Ovary (tissue), 9 donors: ENCODE measurements around the gene ABHD4. TPM values are rescaled to one million over a fixed set of nuclear protein-coding genes. Genes with fewer than 3 reads are reported as not detected.

Source experiments
- DNase-seq, 5 donors: peaks; one replicate each; pipeline ENCODE4 v3.0.0-alpha.2; 2019 to 2020
- H3K27ac ChIP-seq, 2 donors: fragments of 200-600 bp; one replicate each; pipeline versions ENCODE4 v1.5.1 to v1.8.0; 2019 to 2022
- H3K27me3 ChIP-seq: fragments of 200-600 bp; one replicate; pipeline ENCODE4 v1.8.0; 2022
- H3K36me3 ChIP-seq: fragments of 200-600 bp; sonication (generic); one replicate; pipeline ENCODE4 v1.5.1; 2019
- H3K4me1 ChIP-seq: one replicate; pipeline ENCODE4 v1.8.1; 2013; ENCODE audit warnings: mild to moderate bottlenecking, moderate library complexity; ENCODE audit not compliant: insufficient read depth
- H3K4me3 ChIP-seq: fragments of 200-600 bp; sonication (generic); one replicate; pipeline ENCODE4 v1.5.1; 2017
- H3K9me3 ChIP-seq, 2 donors: fragments of 200-600 bp in 1 of 2; sonication (generic) in 1 of 2; one replicate each; pipeline versions ENCODE4 v1.5.1 to v1.8.1; 2013 to 2019; ENCODE audit warnings: mild to moderate bottlenecking in 1 of 2, moderate library complexity in 1 of 2
- EP300 ChIP-seq: sonication (generic); formaldehyde crosslinking; IDR thresholded peaks from one replicate; pipeline ENCODE4 v1.6.1; 2017; ENCODE audit warnings: antibody characterized with exemption
- POLR2A ChIP-seq: fragments of 450-650 bp; IDR thresholded peaks from one replicate; pipeline ENCODE4 v1.6.1; 2017; ENCODE audit warnings: antibody characterized with exemption, mild to moderate bottlenecking, moderate library complexity
- whole genome bisulfite sequencing, 3 donors: extraction: QIAGEN DNeasy Blood & Tissue Kit in 1 of 3; methylation state at CpG; one replicate each; pipeline versions ENCODE4 v1.1.5 to v1.1.7; 2013 to 2017; 5-methylcytosine and 5-hydroxymethylcytosine counted together
- intact Hi-C, 4 donors: fragments of 100-400 bp; cut with DNase I; formaldehyde crosslinking; loops; one replicate each; pipeline versions ENCODE4 v1.11.0 to v1.15.1; 2022 to 2023
- polyA plus RNA-seq, 2 donors: library from polyadenylated mRNA; stranded (reverse); fragments of 200-250 nt in 1 of 2; fragments of 350-450 nt in 1 of 2; fragmentation: Illumina TruSeq in 1 of 2; extraction: RNeasy Lipid Tissue Mini Kit (QIAGEN cat#74804) in 1 of 2; gene quantifications; one replicate each; pipeline ENCODE4 v1.2.3, GENCODE V29; 2013 to 2014
- total RNA-seq, 7 donors: library from RNA; depleted of rRNA in 2 of 7; stranded (reverse); fragments of >200 nt in 2 of 7; fragmentation: NEBNext Ultra II Directional in 3 of 7; extraction: Animal tissue kit (Norgen Biotek cat#: 25700) in 3 of 7; gene quantifications; one replicate each; pipeline versions ENCODE4 v1.1.0 to v1.2.4, GENCODE V29; 2016 to 2023
- TF ChIP-seq, protein P1 (sequence below), 3 donors: fragments of 450-650 bp in 2 of 3; fragments of 200-600 bp in 1 of 3; IDR thresholded peaks; one replicate each; pipeline versions ENCODE4 v1.5.1 to v1.8.0; 2016 to 2022; ENCODE audit warnings: antibody characterized with exemption in 3 of 3, mild to moderate bottlenecking in 1 of 3
- donor health status: DM: no; HTN: no; CAD: no; lungs with moderate emphysema.
- donor health status: DM: no; HTN: no; CAD: no.
- donor health status: Bipolar disorder and iron deficiency.
- donor health status: DM: yes; HTN: yes; CAD: no.
- donor health status: DM: no; HTN: no; CAD: no.
- donor health status: DM: yes; HTN: yes; CAD: no.

The ABHD4 gene
- total and polyA plus RNA-seq, 9 donors, result 5.6 to 64.0 (median 18.8) TPM

DNA sequence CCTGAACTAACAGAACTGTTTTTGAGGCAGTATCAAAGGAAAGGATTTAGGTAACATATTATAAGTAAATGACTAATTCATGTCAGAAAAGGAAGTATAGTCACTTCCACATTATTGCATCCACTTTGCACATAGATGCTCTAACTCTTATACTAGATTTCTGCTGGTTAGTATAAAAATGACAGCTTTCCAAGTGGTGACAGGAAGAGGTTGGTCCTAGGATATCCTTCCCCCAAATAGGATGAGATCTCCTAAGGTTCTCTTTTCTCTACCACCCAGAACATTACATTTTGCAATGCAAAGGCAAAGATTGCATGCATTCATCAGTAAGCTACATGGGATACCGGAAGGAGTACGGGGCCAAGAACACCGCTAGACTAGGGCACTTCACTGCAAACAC, 24.3 kb upstream of the ABHD4 start:
- intact Hi-C loops, result loop anchor here in 1 of 4 donors (10.0 kb wide), 1 partner anchor 251 kb away; the partner anchor contains the start of gene MRPL52
- WGBS, 3 donors, result 96 to 99% (median 98%) methylated on average over 3 of the region's 3 CpGs

DNA sequence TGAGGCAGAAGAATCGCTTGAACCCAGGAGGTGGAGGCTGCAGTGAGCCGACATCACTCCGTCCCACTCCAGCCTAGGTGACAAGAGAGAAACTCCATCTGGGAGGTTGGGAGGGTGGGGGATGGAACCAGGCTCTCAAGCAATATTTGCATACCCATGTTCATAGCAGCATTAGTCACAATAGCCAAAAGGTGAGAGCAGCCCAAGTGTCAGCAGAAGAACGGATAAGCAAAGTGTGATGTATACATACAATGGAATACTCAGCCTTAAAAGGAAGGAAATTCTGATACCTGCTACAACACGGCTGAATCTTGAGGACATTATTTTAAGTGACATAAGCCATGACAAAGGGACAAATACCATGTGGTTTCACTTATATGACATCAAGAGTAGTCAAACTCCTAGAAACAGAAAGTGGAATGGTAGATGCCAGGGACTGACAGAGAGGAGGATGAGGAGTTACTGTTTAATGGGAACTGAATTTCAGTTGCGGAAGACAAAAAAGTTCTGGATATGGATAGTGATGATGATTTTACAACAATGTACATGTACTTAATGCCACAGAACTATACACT, 20.7 kb upstream of the ABHD4 start:
- Histone ChIP-seq H3K27ac (no peak overlapping the region), H3K9me3 (no peaks in the 10 kb centered on the region), H3K4me1 (peaks cover 6% of the 10 kb centered on the region), H3K27me3 (no peaks in the 10 kb centered on the region), H3K36me3 (no peaks in the 10 kb centered on the region), H3K4me3 (no peak overlapping the region)
- 78 to 85% (median 80%) methylated on average over 6 of the region's 6 CpGs for WGBS, 3 donors
- TF ChIP-seq, protein P1, sequence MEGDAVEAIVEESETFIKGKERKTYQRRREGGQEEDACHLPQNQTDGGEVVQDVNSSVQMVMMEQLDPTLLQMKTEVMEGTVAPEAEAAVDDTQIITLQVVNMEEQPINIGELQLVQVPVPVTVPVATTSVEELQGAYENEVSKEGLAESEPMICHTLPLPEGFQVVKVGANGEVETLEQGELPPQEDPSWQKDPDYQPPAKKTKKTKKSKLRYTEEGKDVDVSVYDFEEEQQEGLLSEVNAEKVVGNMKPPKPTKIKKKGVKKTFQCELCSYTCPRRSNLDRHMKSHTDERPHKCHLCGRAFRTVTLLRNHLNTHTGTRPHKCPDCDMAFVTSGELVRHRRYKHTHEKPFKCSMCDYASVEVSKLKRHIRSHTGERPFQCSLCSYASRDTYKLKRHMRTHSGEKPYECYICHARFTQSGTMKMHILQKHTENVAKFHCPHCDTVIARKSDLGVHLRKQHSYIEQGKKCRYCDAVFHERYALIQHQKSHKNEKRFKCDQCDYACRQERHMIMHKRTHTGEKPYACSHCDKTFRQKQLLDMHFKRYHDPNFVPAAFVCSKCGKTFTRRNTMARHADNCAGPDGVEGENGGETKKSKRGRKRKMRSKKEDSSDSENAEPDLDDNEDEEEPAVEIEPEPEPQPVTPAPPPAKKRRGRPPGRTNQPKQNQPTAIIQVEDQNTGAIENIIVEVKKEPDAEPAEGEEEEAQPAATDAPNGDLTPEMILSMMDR (IDR thresholded peaks at IDR 0.05), result no peak
- no peak for TF ChIP-seq EP300
- TF ChIP-seq POLR2A, result no peak
- no peak for DNase-seq
- intact Hi-C loops, result loop anchor here in 1 of 4 donors (10.0 kb wide), 1 partner anchor 247 kb away; the partner anchor contains the start of gene MRPL52

More for the DNA sequence above, 24.3 kb upstream of the ABHD4 start:
- TF ChIP-seq, protein P1 (IDR thresholded peaks at IDR 0.05), result no peak
- no peak for TF ChIP-seq POLR2A
- Histone ChIP-seq H3K4me1 (no peaks in the 10 kb centered on the region), H3K4me3 (no peak overlapping the region), H3K9me3 (no peaks in the 10 kb centered on the region), H3K27me3 (no peaks in the 10 kb centered on the region), H3K36me3 (no peaks in the 10 kb centered on the region), H3K27ac (no peak overlapping the region)
- no peak for DNase-seq

DNA sequence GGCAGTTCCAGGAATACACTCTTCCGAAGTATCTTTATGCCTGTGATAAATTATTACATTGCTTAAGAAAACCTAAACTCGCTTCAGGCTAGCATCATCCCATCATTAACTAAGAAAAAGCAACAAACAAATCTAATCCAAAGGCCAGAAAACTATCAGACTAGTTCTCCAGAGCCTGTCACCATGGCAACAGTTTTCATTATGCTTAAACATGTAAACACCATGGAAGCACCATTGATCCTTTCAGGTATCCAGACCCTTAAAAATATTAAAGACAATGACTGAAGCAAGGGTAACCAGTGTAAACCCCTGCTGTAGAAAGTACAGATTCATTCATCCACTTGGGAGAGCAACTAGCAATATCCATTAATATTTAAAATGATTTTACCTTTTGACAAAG, 18.9 kb upstream of the ABHD4 start:
- intact Hi-C loops, result loop anchor here in 1 of 4 donors (10.0 kb wide), 1 partner anchor 246 kb away; the partner anchor contains the start of gene MRPL52
- Histone ChIP-seq H3K36me3 (no peaks in the 10 kb centered on the region), H3K4me1 (peaks cover 6% of the 10 kb centered on the region), H3K27ac (no peak overlapping the region), H3K27me3 (no peaks in the 10 kb centered on the region), H3K9me3 (no peaks in the 10 kb centered on the region), H3K4me3 (no peak overlapping the region)
- TF ChIP-seq EP300 (no peak), POLR2A (no peak)
- TF ChIP-seq, protein P1 (IDR thresholded peaks at IDR 0.05), result no peak
- DNase-seq, result no peak
- 51 to 57% (median 52%) methylated on average over 2 of the region's 2 CpGs for WGBS, 3 donors

DNA sequence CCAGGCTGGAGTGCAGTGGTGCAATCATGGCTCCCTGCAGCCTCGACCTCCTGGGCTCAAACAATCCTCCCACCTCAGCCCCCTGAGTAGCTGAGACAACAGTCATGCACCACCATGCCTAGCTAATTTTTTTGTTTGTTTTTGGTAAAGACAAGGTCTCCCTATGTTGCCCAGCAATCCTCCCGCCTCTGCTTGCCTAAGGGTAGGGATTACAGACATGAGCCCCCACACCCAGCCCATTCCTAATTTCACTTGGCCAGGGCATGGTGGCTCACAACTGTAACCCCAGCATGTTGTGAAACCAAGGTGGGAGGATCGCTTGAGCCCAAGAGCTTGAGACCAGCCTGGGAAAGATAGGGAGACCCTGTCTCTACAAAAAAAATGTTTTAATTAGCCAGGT, 18.2 kb upstream of the ABHD4 start:
- 74 to 85% (median 82%) methylated on average over 3 of the region's 3 CpGs for WGBS, 3 donors
- intact Hi-C loops, result loop anchor here in 2 of 4 donors (10.0 kb wide), 2 partner anchors 245 to 255 kb away; partner anchors contain the start of genes MMP14 (in 1 of the 2) and MRPL52 (in 1 of the 2)

More for the DNA sequence above, 18.2 kb upstream of the ABHD4 start:
- peaks cover 6% of the 10 kb centered on the region for H3K4me1 ChIP-seq
- H3K27me3 ChIP-seq, result no peaks in the 10 kb centered on the region
- no peak for DNase-seq
- no peaks in the 10 kb centered on the region for H3K36me3 ChIP-seq
- TF ChIP-seq POLR2A (no peak), EP300 (no peak)
- TF ChIP-seq, protein P1 (IDR thresholded peaks at IDR 0.05), result no peak
- H3K4me3 ChIP-seq, result no peak overlapping the region
- no peaks in the 10 kb centered on the region for H3K9me3 ChIP-seq
- H3K27ac ChIP-seq, result no peak overlapping the region
